Stimulated activated CD4-positive, alpha-beta T cell treated with anti-CD3 and anti-CD28 coated beads, Interleukin-15, amount 100 ng/mL, for 48 hours (primary cell): ENCODE results near the gene PGM1.

Experiments
- DNase-seq, 2 donors: peaks; one replicate each; pipeline ENCODE4 v3.0.0-alpha.2; 2020; ENCODE audit warnings: low read depth in 2 of 2

The PGM1 gene

GRCh38 chr1:63701187-63701586, 108.0 kb downstream of the PGM1 start:
- no peak for DNase-seq

- DNase-seq, result no peak
These were observed 110.5 kb downstream of the PGM1 start for GRCh38 chr1:63703701-63704107.

GRCh38 chr1:63704443-63704842, 111.2 kb downstream of the PGM1 start:
- DNase-seq, result no peak

GRCh38 chr1:63705078-63705477, 111.9 kb downstream of the PGM1 start:
- no peak for DNase-seq

- DNase-seq, result no peak
These were observed 116.1 kb downstream of the PGM1 start for GRCh38 chr1:63709267-63709828.
